Activated T-helper 1 cell treated with anti-CD3 and anti-CD28 coated beads, Interleukin-2, amount 50 U/mL, for 16 hours (primary cell): ENCODE data around the gene MCOLN2.
"Not testable (repeated sequence)": the region's sequence is repeated elsewhere in the genome, so short reads cannot be mapped to it uniquely, and the experiment has no call there.

Experiments used
- DNase-seq, 2 donors: peaks; one replicate each; pipeline ENCODE4 v3.0.0-alpha.2; 2020; ENCODE audit warnings: low read depth in 1 of 2, low spot score in 1 of 2

The MCOLN2 gene

GRCh38 chr1:84902727-84903126 is 94.2 kb downstream of the MCOLN2 start:
- not testable (repeated sequence) for DNase-seq

GRCh38 chr1:84899969-84900368 is 96.9 kb downstream of the MCOLN2 start:
- no peak for DNase-seq

GRCh38 chr1:84896279-84896678 is 100.6 kb downstream of the MCOLN2 start:
- DNase-seq: no peak

GRCh38 chr1:84892705-84893618 is 104.0 kb downstream of the MCOLN2 start, which contains the start of gene LPAR3:
TSS of gene LPAR3 (minus strand) at chr1:84893206. CDS start at chr1:84866120, 27,086 bp downstream.
- DNase-seq: no peak

- DNase-seq: no peak
Observed at GRCh38 chr1:84890566-84890965, 106.3 kb downstream of the MCOLN2 start.

- DNase-seq: no peak
Observed at GRCh38 chr1:84889437-84889836, 107.5 kb downstream of the MCOLN2 start.

- DNase-seq: no peak
Observed at GRCh38 chr1:84888753-84889152, 108.2 kb downstream of the MCOLN2 start.

GRCh38 chr1:84887261-84887934 is 109.5 kb downstream of the MCOLN2 start:
- DNase-seq: no peak

- no peak for DNase-seq
Observed at GRCh38 chr1:84885469-84885868, 111.4 kb downstream of the MCOLN2 start.

DNA sequence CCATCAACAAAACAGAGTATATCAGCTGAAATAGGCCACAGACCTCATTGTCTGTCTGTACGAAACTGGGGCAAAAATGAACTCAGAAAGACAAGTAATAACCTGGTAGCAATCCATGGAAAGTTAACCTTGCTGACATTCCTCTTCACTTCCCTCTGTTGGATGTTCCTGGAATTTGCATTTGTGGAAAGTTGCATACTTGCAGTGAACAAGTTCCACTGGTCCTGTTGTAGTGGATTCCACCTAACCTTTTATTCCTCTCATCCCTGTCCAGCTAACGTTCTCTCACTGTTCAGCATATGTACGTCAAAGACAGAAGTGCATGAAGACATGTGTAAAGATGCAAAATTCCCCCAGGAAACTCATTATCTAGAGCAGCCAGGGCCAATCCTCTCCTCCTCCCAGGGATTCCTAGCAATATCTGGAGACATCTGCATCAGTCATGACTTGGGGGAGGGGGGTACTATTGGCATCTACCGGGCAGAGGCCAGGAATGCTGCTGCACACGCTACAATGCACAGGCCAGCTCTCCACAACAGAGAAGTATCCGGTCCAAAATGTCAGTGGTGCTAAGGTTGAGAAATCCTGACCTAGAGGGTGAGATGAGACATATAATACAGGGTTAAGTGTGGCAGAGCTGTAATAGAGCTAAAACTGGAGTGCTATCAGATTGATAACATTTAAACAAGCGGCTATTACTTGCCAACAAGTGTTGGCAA is 112.1 kb downstream of the MCOLN2 start:
- DNase-seq: no peak

DNA sequence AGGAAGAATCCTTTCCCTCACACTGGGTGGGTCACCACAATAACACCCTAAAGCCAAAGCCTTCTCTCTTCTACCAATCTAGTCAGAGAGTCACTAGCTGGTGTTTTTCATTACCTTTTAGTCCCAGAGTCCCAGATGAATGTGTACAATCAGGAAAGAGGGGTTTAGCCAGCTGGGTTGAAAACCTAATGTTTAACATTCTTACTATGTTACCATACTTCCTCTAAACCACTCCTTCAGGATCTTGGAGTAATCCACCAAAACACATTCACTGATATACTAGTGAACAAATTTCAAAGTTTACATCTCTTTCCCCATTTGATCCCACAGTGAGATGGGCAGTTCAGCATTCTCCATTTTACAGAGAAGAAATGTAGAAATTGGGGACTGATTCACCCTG is 113.6 kb downstream of the MCOLN2 start:
- DNase-seq: no peak

DNA sequence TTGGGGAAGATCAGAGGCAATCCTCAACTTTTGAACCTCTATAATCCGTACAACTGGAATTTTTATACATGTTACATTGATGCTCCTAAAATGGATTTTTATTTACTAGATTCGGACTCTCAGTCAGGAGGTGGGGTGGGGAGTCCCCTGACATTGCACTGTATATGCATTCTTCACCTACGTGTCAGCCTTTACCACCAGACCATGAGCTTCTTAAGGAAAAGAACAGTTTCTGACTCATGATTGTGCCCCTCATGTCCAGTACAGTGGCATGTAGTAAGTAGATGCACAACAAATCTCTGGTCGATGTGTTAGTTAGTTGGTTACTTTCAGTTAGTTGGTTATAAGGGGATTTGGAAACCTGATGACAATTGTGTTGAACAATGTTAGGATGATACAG is 119.3 kb downstream of the MCOLN2 start:
- DNase-seq: no peak

- DNase-seq: no peak
Observed at GRCh38 chr1:84876353-84876752, 120.6 kb downstream of the MCOLN2 start.
